Bronchial epithelial cell (primary cell): Measurements from ENCODE around the gene TMEM259. TPM values are rescaled to one million over a fixed set of nuclear protein-coding genes. Genes with fewer than 3 reads are reported as not detected.
A peak's percentile ranks its signal among the peaks of the same experiment; 100 is the strongest.

Experiments
- DNase-seq: peaks from one replicate; pipeline ENCODE4 v3.0.0-alpha.2; 2010; ENCODE audit warnings: low read depth
- FAIRE-seq: peaks from 2 replicates; lab custom pipeline; 2011; peaks lifted over from hg19 to GRCh38; lab: Jason Lieb, UNC
- H3K27me3 ChIP-seq: 2 replicates; pipeline ENCODE4 v1.5.1; 2011; ENCODE audit warnings: low read length; ENCODE audit not compliant: control insufficient read depth, insufficient read depth
- H3K36me3 ChIP-seq: 2 replicates; pipeline ENCODE4 v1.5.1; 2011; ENCODE audit warnings: low read length; ENCODE audit not compliant: control insufficient read depth, insufficient read depth
- H3K4me3 ChIP-seq: 2 replicates; pipeline ENCODE4 v1.5.1; 2011; ENCODE audit warnings: mild to moderate bottlenecking, low read depth, low read length, control low read depth
- CTCF ChIP-seq: IDR thresholded peaks from 2 replicates; pipeline ENCODE4 v1.5.1; 2011; ENCODE audit warnings: mild to moderate bottlenecking, moderate library complexity, low read length, control low read depth, inconsistent platforms; ENCODE audit not compliant: insufficient read depth, severe bottlenecking
- total RNA-seq: library from RNA; depleted of rRNA; stranded (reverse); fragments of >200 nt; gene quantifications from 2 replicates; pipeline ENCODE4 v1.2.1, GENCODE V29; 2014

Gene TMEM259
- total RNA-seq, 1 donor from 2014 or later = 54.8 TPM

- peak; percentile 2 for TF ChIP-seq CTCF
- FAIRE-seq = no peak
- peak; percentile 61 for DNase-seq
- no peaks in the 10 kb centered on the region for H3K27me3 ChIP-seq
- peaks cover 18% of the 10 kb centered on the region for H3K36me3 ChIP-seq
- peak within 1 kb of the TSS; percentile 100 for H3K4me3 ChIP-seq
Measured at GRCh38 chr19:984165-984967, 36.6 kb downstream of the TMEM259 start, which contains the start of gene WDR18. WDR18 (plus strand) TSS chr19:984345; CDS start chr19:984354, 9 bp downstream.

- FAIRE-seq = no peak
- H3K36me3 ChIP-seq = peaks cover 12% of the 10 kb centered on the region
- H3K4me3 ChIP-seq = peak overlapping the region; percentile 32
- peak; percentile 71 for TF ChIP-seq CTCF
- no peaks in the 10 kb centered on the region for H3K27me3 ChIP-seq
- DNase-seq = peak; percentile 13
Measured at GRCh38 chr19:982567-983170, 38.3 kb downstream of the TMEM259 start.

GRCh38 chr19:980133-980998 lies 40.6 kb downstream of the TMEM259 start:
- no peak for FAIRE-seq
- DNase-seq = no peak
- Histone ChIP-seq H3K4me3 (no peak overlapping the region), H3K36me3 (no peaks in the 10 kb centered on the region), H3K27me3 (no peaks in the 10 kb centered on the region)
- no peak for TF ChIP-seq CTCF

- DNase-seq = no peak
- Histone ChIP-seq H3K27me3 (no peaks in the 10 kb centered on the region), H3K4me3 (no peak overlapping the region), H3K36me3 (no peaks in the 10 kb centered on the region)
- no peak for TF ChIP-seq CTCF
- no peak for FAIRE-seq
Measured at GRCh38 chr19:979318-979741, 41.6 kb downstream of the TMEM259 start.

GRCh38 chr19:977058-977464 lies 43.9 kb downstream of the TMEM259 start:
- Histone ChIP-seq H3K27me3 (no peaks in the 10 kb centered on the region), H3K36me3 (peaks cover 1% of the 10 kb centered on the region), H3K4me3 (no peak overlapping the region)
- FAIRE-seq (no peak), DNase-seq (no peak)
- no peak for TF ChIP-seq CTCF
